Adipocyte (in vitro differentiated cells): Measurements from ENCODE around the gene HOXC10.

Source experiments
- DNase-seq: peaks from one replicate; pipeline ENCODE4 v3.0.0-alpha.2; 2015; ENCODE audit warnings: low read depth
- H3K27me3 ChIP-seq: replicated peaks from 2 replicates; pipeline ENCODE4 v1.7.0; 2013; ENCODE audit warnings: mild to moderate bottlenecking, low read length, moderate library complexity; ENCODE audit not compliant: control insufficient read depth, insufficient read depth
- H3K36me3 ChIP-seq: 2 replicates; pipeline ENCODE4 v1.7.0; 2013; ENCODE audit warnings: low read length, mild to moderate bottlenecking, moderate library complexity; ENCODE audit not compliant: control insufficient read depth, insufficient read depth, severe bottlenecking
- H3K4me1 ChIP-seq: 2 replicates; pipeline ENCODE4 v1.7.0; 2013; ENCODE audit warnings: mild to moderate bottlenecking, low read length, moderate library complexity; ENCODE audit not compliant: control insufficient read depth, insufficient read depth
- H3K4me3 ChIP-seq: 2 replicates; pipeline ENCODE4 v1.7.0; 2013; ENCODE audit warnings: mild to moderate bottlenecking, low read length, moderate library complexity
- H3K9ac ChIP-seq: 2 replicates; pipeline ENCODE4 v1.7.0; 2013; ENCODE audit warnings: mild to moderate bottlenecking, low read length, moderate library complexity
- H3K9me3 ChIP-seq: 2 replicates; pipeline ENCODE4 v1.7.0; 2013; ENCODE audit warnings: mild to moderate bottlenecking, low read length, moderate library complexity; ENCODE audit not compliant: control insufficient read depth

HOXC10 gene

GRCh38 chr12:54018468-54018984, 33.6 kb downstream of the HOXC10 start:
- Histone ChIP-seq H3K4me3 (peak overlapping the region; percentile 98), H3K27me3 (no peaks in the 10 kb centered on the region), H3K36me3 (no peaks in the 10 kb centered on the region), H3K9me3 (no peaks in the 10 kb centered on the region), H3K4me1 (peaks cover 56% of the 10 kb centered on the region), H3K9ac (peak overlapping the region; percentile 99)
- DNase-seq, result no peak

DNA sequence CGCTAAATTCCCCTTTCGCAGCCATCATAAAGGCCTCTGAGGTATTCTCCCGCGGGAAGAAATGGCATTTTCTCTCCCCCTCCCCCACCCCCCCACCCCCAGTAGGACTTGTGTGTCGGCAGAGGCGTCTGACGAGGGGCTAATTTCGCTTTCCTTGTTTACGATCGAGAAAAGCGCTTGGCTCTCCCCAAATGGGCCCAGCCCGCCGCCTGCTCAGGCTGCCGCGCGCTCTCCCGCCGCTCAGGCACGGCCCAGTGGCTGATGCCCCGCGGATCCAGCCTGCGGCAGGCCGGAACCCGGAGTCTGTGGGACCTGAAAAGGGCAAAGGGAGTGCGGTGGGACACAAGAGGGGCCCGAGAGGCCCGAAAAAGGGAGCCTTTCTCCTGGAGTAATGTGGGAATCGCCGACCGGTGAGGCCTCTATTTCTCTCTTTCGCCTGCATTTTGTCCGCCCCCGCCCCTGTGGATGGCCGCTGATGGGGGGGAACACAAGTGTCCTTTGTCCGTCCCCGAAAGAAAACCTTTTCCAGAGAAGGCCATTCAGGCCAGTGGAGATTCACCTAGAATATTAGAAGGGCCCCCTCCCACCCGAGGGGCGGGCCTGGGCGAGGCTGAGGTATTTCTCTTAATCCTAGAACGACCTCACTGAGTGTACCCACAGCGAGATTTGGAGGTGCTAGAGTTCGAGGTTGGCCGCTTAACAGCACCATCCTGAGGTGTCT, 34.3 kb downstream of the HOXC10 start:
- H3K9ac ChIP-seq, result peak overlapping the region; percentile 99
- H3K4me1 ChIP-seq, result peaks cover 58% of the 10 kb centered on the region
- H3K36me3 ChIP-seq, result no peaks in the 10 kb centered on the region
- H3K4me3 ChIP-seq, result peak overlapping the region; percentile 98
- H3K9me3 ChIP-seq, result no peaks in the 10 kb centered on the region
- DNase-seq, result no peak
- no peaks in the 10 kb centered on the region for H3K27me3 ChIP-seq

DNA sequence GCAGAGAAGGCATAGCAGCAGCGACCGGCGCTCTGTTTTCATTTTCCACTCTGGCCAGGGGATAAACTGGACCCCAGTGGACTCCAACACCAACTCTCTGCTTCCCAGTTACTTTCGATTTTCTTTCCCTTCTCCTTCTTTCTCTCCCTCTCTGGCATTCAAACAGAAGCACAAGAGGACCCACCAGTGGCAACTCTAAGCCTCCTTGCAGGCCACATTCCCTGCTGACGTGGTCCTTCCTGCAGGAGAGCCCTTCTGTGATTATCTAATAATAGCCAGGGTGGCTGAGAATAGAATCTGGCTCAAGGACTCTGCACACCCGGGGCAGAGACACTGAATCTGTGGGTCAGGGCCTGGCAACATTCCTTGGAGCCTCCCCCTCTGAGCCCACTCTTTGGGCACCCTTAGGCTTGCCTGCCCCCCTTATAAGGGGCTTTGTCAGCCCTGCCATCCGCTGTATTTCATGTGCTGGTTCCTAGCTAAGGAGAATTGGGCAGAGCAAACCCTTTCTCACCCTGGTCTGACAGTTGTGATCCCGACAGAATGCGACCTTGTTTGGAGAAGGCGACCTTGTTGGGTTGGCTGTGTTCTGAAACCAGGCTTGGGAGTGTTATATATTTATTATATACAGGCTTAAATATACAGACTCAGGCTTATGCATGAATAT, 35.1 kb downstream of the HOXC10 start:
- no peaks in the 10 kb centered on the region for H3K9me3 ChIP-seq
- peak overlapping the region; percentile 82 for H3K4me3 ChIP-seq
- no peak for DNase-seq
- H3K36me3 ChIP-seq, result no peaks in the 10 kb centered on the region
- H3K9ac ChIP-seq, result peak overlapping the region; percentile 99
- H3K27me3 ChIP-seq, result no peaks in the 10 kb centered on the region
- peaks cover 59% of the 10 kb centered on the region for H3K4me1 ChIP-seq

GRCh38 chr12:54020591-54021405, 35.9 kb downstream of the HOXC10 start:
- H3K4me1 ChIP-seq, result peaks cover 59% of the 10 kb centered on the region
- no peak for DNase-seq
- H3K36me3 ChIP-seq, result no peaks in the 10 kb centered on the region

GRCh38 chr12:54021432-54022013, 36.6 kb downstream of the HOXC10 start:
- peak overlapping the region; percentile 99 for H3K9ac ChIP-seq
- H3K27me3 ChIP-seq, result no peaks in the 10 kb centered on the region
- peak; percentile 20 for DNase-seq
- H3K4me3 ChIP-seq, result peak overlapping the region; percentile 82
- no peaks in the 10 kb centered on the region for H3K36me3 ChIP-seq
- no peaks in the 10 kb centered on the region for H3K9me3 ChIP-seq
- H3K4me1 ChIP-seq, result peaks cover 62% of the 10 kb centered on the region

More at GRCh38 chr12:54020591-54021405, 35.9 kb downstream of the HOXC10 start:
- Histone ChIP-seq H3K9me3 (no peaks in the 10 kb centered on the region), H3K9ac (peak overlapping the region; percentile 99), H3K4me3 (peak overlapping the region; percentile 82), H3K27me3 (no peaks in the 10 kb centered on the region)

GRCh38 chr12:54022960-54023884, 38.3 kb downstream of the HOXC10 start:
- H3K9me3 ChIP-seq, result no peaks in the 10 kb centered on the region
- H3K27me3 ChIP-seq, result no peaks in the 10 kb centered on the region
- no peak for DNase-seq
- peak overlapping the region; percentile 99 for H3K9ac ChIP-seq
- peaks cover 77% of the 10 kb centered on the region for H3K4me1 ChIP-seq
- peak overlapping the region; percentile 82 for H3K4me3 ChIP-seq
- no peaks in the 10 kb centered on the region for H3K36me3 ChIP-seq

DNA sequence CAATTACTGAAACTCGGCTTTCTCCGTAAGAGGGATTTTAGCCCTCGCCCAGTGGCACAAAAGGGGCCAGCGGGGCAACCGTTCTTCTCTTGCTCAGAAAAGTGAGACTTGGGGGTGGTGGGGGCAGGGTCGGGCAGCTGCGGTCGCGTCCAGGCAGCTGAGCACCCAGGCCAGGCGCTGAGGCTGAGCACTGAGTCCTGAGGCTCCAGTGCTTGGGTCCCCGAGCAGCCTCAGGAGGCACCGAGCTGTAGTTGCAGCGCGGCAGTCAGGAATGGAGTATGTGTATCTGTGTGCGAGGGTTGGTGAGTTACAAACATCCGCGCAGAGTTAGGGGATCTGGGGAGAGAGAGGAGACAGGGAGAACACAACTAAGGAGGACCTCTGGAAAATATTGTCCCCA, 39.2 kb downstream of the HOXC10 start:
- Histone ChIP-seq H3K36me3 (peaks cover 5% of the 10 kb centered on the region), H3K9me3 (no peaks in the 10 kb centered on the region), H3K9ac (peak overlapping the region; percentile 99), H3K4me3 (peak overlapping the region; percentile 82), H3K27me3 (no peaks in the 10 kb centered on the region), H3K4me1 (peaks cover 77% of the 10 kb centered on the region)
- no peak for DNase-seq

- DNase-seq, result no peak
- Histone ChIP-seq H3K4me3 (peak overlapping the region; percentile 82), H3K4me1 (peaks cover 78% of the 10 kb centered on the region), H3K9me3 (no peaks in the 10 kb centered on the region), H3K36me3 (peaks cover 7% of the 10 kb centered on the region), H3K9ac (peak overlapping the region; percentile 99), H3K27me3 (no peaks in the 10 kb centered on the region)
Observed at GRCh38 chr12:54024581-54025305, 39.8 kb downstream of the HOXC10 start.

DNA sequence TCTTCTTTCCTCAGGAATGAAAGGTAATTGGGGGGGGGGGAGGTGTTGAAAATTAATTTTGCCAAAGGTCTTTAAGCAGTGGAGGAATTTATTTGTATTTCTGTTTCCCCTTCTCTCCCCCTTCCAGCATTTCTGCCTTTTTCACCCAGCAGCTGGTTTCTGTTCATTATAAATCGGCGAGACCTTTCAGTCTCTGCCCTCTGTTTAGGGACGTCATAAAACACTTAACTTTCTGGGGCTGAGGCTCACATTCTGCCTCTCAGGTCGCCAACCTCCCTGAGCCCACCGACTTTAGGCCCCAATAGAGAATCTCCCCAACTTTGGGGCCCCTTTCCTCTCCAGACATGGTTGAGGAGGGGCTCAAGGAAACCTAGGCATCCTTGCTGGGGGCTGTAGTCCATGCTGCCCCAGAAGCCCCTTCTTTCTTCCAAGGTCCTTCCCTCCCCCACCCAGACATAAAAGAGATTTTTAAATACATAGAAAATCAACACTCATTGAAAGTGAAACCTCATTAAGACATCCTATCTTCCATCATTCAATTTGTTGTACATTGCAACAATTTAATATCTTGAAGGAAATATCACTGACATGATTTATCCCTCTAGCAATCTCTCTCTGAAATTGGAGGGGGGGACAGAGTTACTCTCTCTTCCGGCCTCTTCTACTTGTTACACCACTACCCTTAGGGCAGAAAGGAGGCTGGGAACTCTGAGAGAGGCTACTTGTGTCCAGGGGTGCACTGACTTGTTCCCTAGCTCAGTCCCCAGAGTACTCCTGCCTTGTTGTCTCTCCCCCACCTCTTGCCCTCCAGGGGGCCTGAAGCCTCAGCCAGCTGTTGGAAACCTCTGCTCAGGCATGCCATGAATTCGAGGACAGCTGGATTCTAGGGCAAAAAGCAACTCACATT, 40.8 kb downstream of the HOXC10 start:
- no peaks in the 10 kb centered on the region for H3K27me3 ChIP-seq
- peaks cover 72% of the 10 kb centered on the region for H3K4me1 ChIP-seq
- no peak for DNase-seq
- H3K4me3 ChIP-seq, result peak overlapping the region; percentile 82
- no peaks in the 10 kb centered on the region for H3K9me3 ChIP-seq
- H3K9ac ChIP-seq, result peak overlapping the region; percentile 99
- H3K36me3 ChIP-seq, result peaks cover 10% of the 10 kb centered on the region
